Sigmoid colon (tissue), 7 donors: Measurements from ENCODE around the gene PCDH15. TPM values are rescaled to one million over a fixed set of nuclear protein-coding genes. Genes with fewer than 3 reads are reported as not detected.

Source experiments
- DNase-seq: peaks from one replicate; pipeline ENCODE4 v3.0.0-alpha.2; 2019
- H3K27ac ChIP-seq, 4 donors: fragments of 200-600 bp; sonication (generic); one replicate each; pipeline ENCODE4 v1.5.1; 2016 to 2019; ENCODE audit warnings: mild to moderate bottlenecking in 1 of 4
- H3K27me3 ChIP-seq, 3 donors: fragments of 200-600 bp; sonication (generic); one replicate each; pipeline ENCODE4 v1.5.1; 2019; ENCODE audit warnings: mild to moderate bottlenecking in 1 of 3
- H3K36me3 ChIP-seq, 4 donors: fragments of 200-600 bp; sonication (generic); one replicate each; pipeline ENCODE4 v1.5.1; 2016 to 2019
- H3K4me1 ChIP-seq, 4 donors: fragments of 200-600 bp; sonication (generic); one replicate each; pipeline ENCODE4 v1.5.1; 2017 to 2019
- H3K4me3 ChIP-seq, 4 donors: fragments of 200-600 bp; sonication (generic); one replicate each; pipeline ENCODE4 v1.5.1; 2017 to 2019; ENCODE audit warnings: mild to moderate bottlenecking in 2 of 4, moderate library complexity in 1 of 4
- H3K9me3 ChIP-seq, 4 donors: fragments of 200-600 bp in 3 of 4; sonication (generic) in 3 of 4; one replicate each; pipeline versions ENCODE4 v1.5.1 to v1.6.1; 2013 to 2019
- EP300 ChIP-seq, 4 donors: sonication (generic); formaldehyde crosslinking; IDR thresholded peaks; one replicate each; pipeline ENCODE4 v1.6.1; 2017; ENCODE audit warnings: antibody characterized with exemption in 4 of 4
- POLR2A ChIP-seq, 2 donors: fragments of 450-650 bp; IDR thresholded peaks; one replicate each; pipeline ENCODE4 v1.6.1; 2016; ENCODE audit warnings: antibody characterized with exemption in 2 of 2, mild to moderate bottlenecking in 2 of 2, moderate library complexity in 2 of 2
- POLR2AphosphoS5 ChIP-seq, 4 donors: sonication (generic); formaldehyde crosslinking; IDR thresholded peaks; one replicate each; pipeline ENCODE4 v1.6.1; 2017; ENCODE audit warnings: antibody characterized with exemption in 4 of 4
- WGBS, 2 donors: extraction: QIAGEN DNeasy Blood & Tissue Kit; methylation state at CpG; one replicate each; pipeline ENCODE4 v1.1.7; 2013; 5-methylcytosine and 5-hydroxymethylcytosine counted together
- intact Hi-C: fragments of 100-400 bp; cut with DNase I; formaldehyde crosslinking; loops from one replicate; pipeline ENCODE4 v1.15.1; 2023
- polyA plus RNA-seq, 3 donors: library from polyadenylated mRNA; stranded (reverse); fragments of 200-250 nt; gene quantifications; one replicate each; pipeline ENCODE4 v1.2.3, GENCODE V29; 2013
- total RNA-seq, 4 donors: library from RNA; depleted of rRNA; stranded (reverse); fragments of >200 nt; gene quantifications; one replicate each; pipeline ENCODE4 v1.1.0, GENCODE V29; 2016
- TF ChIP-seq, protein P1 (sequence below), 4 experiments: fragments of 450-650 bp in 3 of 4; fragments of 200-600 bp in 1 of 4; IDR thresholded peaks; one replicate each; pipeline ENCODE4 v1.5.1; 2016 to 2019; ENCODE audit warnings: antibody characterized with exemption in 4 of 4, mild to moderate bottlenecking in 3 of 4, moderate library complexity in 2 of 4
- donor health status: healthy with polysubstance abuse.
- donor health status: Bipolar disorder and iron deficiency.
- donor health status: healthy.

PCDH15 gene
- total and polyA plus RNA-seq, 7 donors, result 0.14 to 0.71 (median 0.16) TPM; not detected in 2

DNA sequence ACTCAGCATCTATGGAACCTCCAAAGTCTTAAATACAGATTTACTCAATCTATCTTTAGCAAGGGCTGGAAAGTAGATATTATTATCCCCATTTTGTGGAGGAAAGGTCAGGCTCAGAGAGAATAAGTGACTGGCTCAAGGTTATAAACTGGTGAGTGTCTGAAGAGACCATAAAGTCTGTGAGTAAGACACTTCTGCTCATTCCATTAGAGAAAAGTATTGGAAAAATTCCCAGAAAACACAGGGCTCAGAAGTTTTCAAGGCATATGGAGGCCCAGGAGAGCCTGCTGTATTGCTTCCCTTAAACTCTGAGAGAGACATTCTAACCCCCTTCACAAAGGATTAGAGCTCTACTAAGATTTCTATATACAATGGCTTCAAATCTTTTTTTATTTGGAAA lies 134.8 kb downstream of the PCDH15 start:
- Histone ChIP-seq H3K4me1 (no peaks in the 10 kb centered on the region), H3K4me3 (no peak overlapping the region), H3K36me3 (no peaks in the 10 kb centered on the region), H3K9me3 (no peaks in the 10 kb centered on the region), H3K27me3 (no peaks in the 10 kb centered on the region), H3K27ac (no peak overlapping the region)
- TF ChIP-seq POLR2AphosphoS5 (IDR thresholded peaks at IDR 0.05) (no peak), POLR2A (IDR thresholded peaks at IDR 0.05) (no peak), EP300 (IDR thresholded peaks at IDR 0.05) (no peak)
- TF ChIP-seq, protein P1, sequence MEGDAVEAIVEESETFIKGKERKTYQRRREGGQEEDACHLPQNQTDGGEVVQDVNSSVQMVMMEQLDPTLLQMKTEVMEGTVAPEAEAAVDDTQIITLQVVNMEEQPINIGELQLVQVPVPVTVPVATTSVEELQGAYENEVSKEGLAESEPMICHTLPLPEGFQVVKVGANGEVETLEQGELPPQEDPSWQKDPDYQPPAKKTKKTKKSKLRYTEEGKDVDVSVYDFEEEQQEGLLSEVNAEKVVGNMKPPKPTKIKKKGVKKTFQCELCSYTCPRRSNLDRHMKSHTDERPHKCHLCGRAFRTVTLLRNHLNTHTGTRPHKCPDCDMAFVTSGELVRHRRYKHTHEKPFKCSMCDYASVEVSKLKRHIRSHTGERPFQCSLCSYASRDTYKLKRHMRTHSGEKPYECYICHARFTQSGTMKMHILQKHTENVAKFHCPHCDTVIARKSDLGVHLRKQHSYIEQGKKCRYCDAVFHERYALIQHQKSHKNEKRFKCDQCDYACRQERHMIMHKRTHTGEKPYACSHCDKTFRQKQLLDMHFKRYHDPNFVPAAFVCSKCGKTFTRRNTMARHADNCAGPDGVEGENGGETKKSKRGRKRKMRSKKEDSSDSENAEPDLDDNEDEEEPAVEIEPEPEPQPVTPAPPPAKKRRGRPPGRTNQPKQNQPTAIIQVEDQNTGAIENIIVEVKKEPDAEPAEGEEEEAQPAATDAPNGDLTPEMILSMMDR (IDR thresholded peaks at IDR 0.05), result no peak
- intact Hi-C loops, result no loop called here
- DNase-seq, result no peak

DNA sequence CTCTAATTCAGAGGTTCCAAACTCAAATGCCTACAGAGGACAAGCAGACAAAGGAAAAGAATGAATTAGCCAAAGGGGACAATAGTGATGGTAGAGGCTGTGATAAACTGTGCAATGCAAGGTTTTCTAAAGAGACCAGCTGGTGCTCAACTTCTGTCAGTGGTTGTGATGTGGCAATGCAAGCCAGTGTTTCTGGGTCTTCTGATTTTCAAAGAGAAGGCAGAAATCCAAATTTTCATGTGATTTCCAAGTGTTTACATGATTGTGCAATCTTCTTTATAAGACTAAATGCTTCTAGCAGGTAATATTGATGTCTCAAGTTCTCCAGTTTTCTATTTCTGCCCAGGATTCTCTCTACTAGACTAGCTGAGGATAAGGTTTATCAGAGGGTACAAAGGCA lies 135.9 kb downstream of the PCDH15 start:
- H3K36me3 ChIP-seq, result no peaks in the 10 kb centered on the region
- no peaks in the 10 kb centered on the region for H3K9me3 ChIP-seq
- intact Hi-C loops, result no loop called here
- TF ChIP-seq EP300 (IDR thresholded peaks at IDR 0.05) (no peak), POLR2AphosphoS5 (IDR thresholded peaks at IDR 0.05) (no peak), POLR2A (IDR thresholded peaks at IDR 0.05) (no peak)
- TF ChIP-seq, protein P1 (IDR thresholded peaks at IDR 0.05), result no peak
- no peaks in the 10 kb centered on the region for H3K27me3 ChIP-seq
- H3K4me1 ChIP-seq, result no peaks in the 10 kb centered on the region
- H3K4me3 ChIP-seq, result no peak overlapping the region
- no peak overlapping the region for H3K27ac ChIP-seq
- no peak for DNase-seq

DNA sequence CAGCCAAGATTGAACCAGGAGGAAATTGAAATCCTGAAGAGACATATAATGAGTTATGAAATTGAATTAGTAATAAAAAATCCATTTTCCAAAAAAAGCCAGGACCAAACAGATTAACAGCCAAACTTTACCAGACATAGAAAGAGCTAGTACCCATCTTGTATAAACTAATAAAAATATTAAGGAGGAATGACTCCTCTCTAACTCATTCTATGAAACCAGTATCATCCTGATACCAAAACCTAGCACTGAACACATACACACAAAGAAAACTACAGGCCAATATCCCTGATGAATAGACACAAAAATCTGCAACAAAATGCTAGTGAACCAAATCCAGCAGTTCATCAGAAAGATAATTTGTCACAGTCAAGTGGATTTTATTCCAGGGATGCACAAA lies 140.6 kb downstream of the PCDH15 start:
- Histone ChIP-seq H3K4me1 (no peaks in the 10 kb centered on the region), H3K27me3 (no peaks in the 10 kb centered on the region), H3K9me3 (no peaks in the 10 kb centered on the region), H3K4me3 (no peak overlapping the region), H3K27ac (no peak overlapping the region), H3K36me3 (no peaks in the 10 kb centered on the region)
- no peak for DNase-seq
- no peak for TF ChIP-seq POLR2A (IDR thresholded peaks at IDR 0.05)
- TF ChIP-seq EP300 (IDR thresholded peaks at IDR 0.05), result no peak
- no peak for TF ChIP-seq POLR2AphosphoS5 (IDR thresholded peaks at IDR 0.05)
- TF ChIP-seq, protein P1 (IDR thresholded peaks at IDR 0.05), result no peak
- intact Hi-C loops, result no loop called here

DNA sequence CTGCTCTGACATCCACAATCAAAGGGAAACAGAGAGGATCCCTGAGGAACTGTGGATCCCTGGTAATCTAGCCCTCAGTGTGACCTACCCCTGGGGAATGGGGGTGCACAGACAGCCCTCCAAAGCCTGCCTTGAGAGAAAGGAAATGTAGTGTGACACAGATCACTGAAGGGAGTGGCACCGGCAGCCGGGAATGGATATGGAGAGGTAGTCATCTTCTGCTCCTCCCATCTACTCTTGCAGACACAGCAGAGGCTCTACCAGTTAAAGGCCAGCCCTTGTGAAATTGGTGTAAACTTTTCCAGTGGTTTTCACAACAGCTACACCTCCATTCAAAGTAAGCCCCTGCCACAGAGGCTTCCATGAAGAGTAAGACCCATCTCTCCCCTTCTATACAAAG lies 144.4 kb downstream of the PCDH15 start:
- 86 to 96% methylated on average over 2 of the region's 2 CpGs for WGBS, 2 donors
- no peak for TF ChIP-seq POLR2AphosphoS5 (IDR thresholded peaks at IDR 0.05)
- no peak for TF ChIP-seq POLR2A (IDR thresholded peaks at IDR 0.05)
- no peak for TF ChIP-seq EP300 (IDR thresholded peaks at IDR 0.05)
- TF ChIP-seq, protein P1 (IDR thresholded peaks at IDR 0.05), result no peak
- no peak overlapping the region for H3K27ac ChIP-seq
- no peak overlapping the region for H3K4me3 ChIP-seq
- H3K36me3 ChIP-seq, result no peaks in the 10 kb centered on the region
- H3K9me3 ChIP-seq, result no peaks in the 10 kb centered on the region
- no peaks in the 10 kb centered on the region for H3K4me1 ChIP-seq
- no peaks in the 10 kb centered on the region for H3K27me3 ChIP-seq
- intact Hi-C loops, result no loop called here
- DNase-seq, result no peak

DNA sequence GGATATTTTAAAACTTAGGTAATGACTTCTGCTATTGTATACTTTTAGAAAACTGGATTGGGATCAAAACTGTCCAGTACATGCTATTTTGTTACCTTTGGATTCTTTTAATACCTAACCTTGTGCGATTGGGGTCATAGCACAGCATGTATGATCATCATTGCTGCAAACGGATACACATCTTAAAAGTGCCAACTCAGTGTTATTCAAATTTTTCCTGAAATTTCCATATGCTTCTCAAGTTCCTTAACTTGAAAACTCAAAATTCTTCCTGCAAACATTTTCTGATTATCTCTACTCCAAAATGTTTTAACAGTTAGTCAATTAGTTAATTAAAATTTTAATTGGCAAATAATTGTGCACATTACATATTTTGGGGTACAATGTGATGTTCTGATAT lies 147.5 kb downstream of the PCDH15 start:
- intact Hi-C loops, result no loop called here
- Histone ChIP-seq H3K27ac (no peak overlapping the region), H3K36me3 (no peaks in the 10 kb centered on the region), H3K27me3 (no peaks in the 10 kb centered on the region), H3K9me3 (no peaks in the 10 kb centered on the region), H3K4me1 (no peaks in the 10 kb centered on the region), H3K4me3 (no peak overlapping the region)
- 52 to 88% methylated on average over 2 of the region's 2 CpGs for WGBS, 2 donors
- TF ChIP-seq POLR2A (IDR thresholded peaks at IDR 0.05) (no peak), EP300 (IDR thresholded peaks at IDR 0.05) (no peak), POLR2AphosphoS5 (IDR thresholded peaks at IDR 0.05) (no peak)
- TF ChIP-seq, protein P1 (IDR thresholded peaks at IDR 0.05), result no peak
- DNase-seq, result no peak
